CD8-positive, alpha-beta memory T cell (primary cell): ENCODE measurements around the gene AGO1. TPM values are rescaled to one million over a fixed set of nuclear protein-coding genes. Genes with fewer than 3 reads are reported as not detected.
"Not testable (repeated sequence)": the region's sequence is repeated elsewhere in the genome, so short reads cannot be mapped to it uniquely, and the experiment has no call there.

ENCODE experiments used
- CTCF ChIA-PET: fragments of 350-600 bp; sonication (Branson Sonifier 250); formaldehyde crosslinking; loops from one replicate; lab custom pipeline; 2021; ENCODE audit warnings: antibody characterized with exemption; lab: Charles Lee
- POLR2A ChIA-PET: fragments of 350-600 bp; sonication (Branson Sonifier 250); formaldehyde crosslinking; loops from one replicate; lab custom pipeline; 2021; ENCODE audit warnings: antibody characterized with exemption; lab: Charles Lee
- DNase-seq, 5 donors: peaks; one replicate each; pipeline versions ENCODE4 v3.0.0 to v3.0.0-alpha.2; 2020 to 2022; ENCODE audit warnings: mixed read lengths in 1 of 5
- H3K27ac ChIP-seq: one replicate; pipeline ENCODE4 v1.7.0; 2013; ENCODE audit warnings: low read depth, mild to moderate bottlenecking, low read length, moderate library complexity
- H3K27me3 ChIP-seq: 2 replicates; pipeline ENCODE4 v1.7.0; 2013; ENCODE audit warnings: low read length, mild to moderate bottlenecking; ENCODE audit not compliant: insufficient read depth, poor library complexity, severe bottlenecking
- H3K36me3 ChIP-seq: 2 replicates; pipeline ENCODE4 v1.7.0; 2013; ENCODE audit warnings: mild to moderate bottlenecking, low read length, moderate library complexity; ENCODE audit not compliant: insufficient read depth
- H3K4me1 ChIP-seq: 2 replicates; pipeline ENCODE4 v1.7.0; 2013; ENCODE audit warnings: mild to moderate bottlenecking, low read length, moderate library complexity; ENCODE audit not compliant: insufficient read depth
- H3K4me3 ChIP-seq: 2 replicates; pipeline ENCODE4 v1.7.0; 2013; ENCODE audit warnings: mild to moderate bottlenecking, low read length
- H3K9me3 ChIP-seq: 2 replicates; pipeline ENCODE4 v1.7.0; 2013; ENCODE audit warnings: mild to moderate bottlenecking, low read length
- H3K27ac Mint-ChIP-seq, 8 donors: one replicate each; pipeline ENCODE4 v1.8.0; 2020 to 2021; ENCODE audit warnings: mixed read lengths in 8 of 8, mild to moderate bottlenecking in 6 of 8, inconsistent platforms in 3 of 8, moderate library complexity in 3 of 8
- H3K27me3 Mint-ChIP-seq, 2 donors: one replicate each; pipeline ENCODE4 v1.8.0; 2020 to 2021; ENCODE audit warnings: mixed read lengths in 2 of 2, mild to moderate bottlenecking in 1 of 2, moderate library complexity in 1 of 2
- H3K36me3 Mint-ChIP-seq, 3 donors: one replicate each; pipeline ENCODE4 v1.8.0; 2020 to 2021; ENCODE audit warnings: mixed read lengths in 3 of 3, inconsistent platforms in 1 of 3, mild to moderate bottlenecking in 1 of 3
- H3K4me1 Mint-ChIP-seq, 3 donors: one replicate each; pipeline ENCODE4 v1.8.0; 2020 to 2021; ENCODE audit warnings: mixed read lengths in 3 of 3, inconsistent platforms in 1 of 3, mild to moderate bottlenecking in 1 of 3
- H3K4me3 Mint-ChIP-seq, 7 donors: one replicate each; pipeline ENCODE4 v1.8.0; 2020 to 2021; ENCODE audit warnings: mixed read lengths in 7 of 7, mild to moderate bottlenecking in 6 of 7, moderate library complexity in 4 of 7, inconsistent platforms in 2 of 7
- H3K9me3 Mint-ChIP-seq, 5 donors: one replicate each; pipeline ENCODE4 v1.8.0; 2020 to 2022; ENCODE audit warnings: mixed read lengths in 5 of 5, mild to moderate bottlenecking in 3 of 5, moderate library complexity in 2 of 5, inconsistent platforms in 1 of 5
- polyA plus RNA-seq: library from polyadenylated mRNA; unstranded; fragments of 300-500 nt; fragmentation: Illumina TruSeq; gene quantifications from one replicate; pipeline ENCODE4 v1.2.3, GENCODE V29; 2021
- total RNA-seq, 2 experiments: library from RNA; stranded (reverse); gene quantifications; one replicate each; pipeline ENCODE4 v1.2.3, GENCODE V29; 2021

Gene AGO1
- total and polyA plus RNA-seq, 3 experiments from 2014 or later = 9.4 to 41.6 (median 41.0) TPM

GRCh38 chr1:35873243-35873750 lies 9.7 kb upstream of the AGO1 start:
- CTCF ChIA-PET = interaction anchor here (2.0 kb wide), 1 partner anchor 10 kb away, joined by 18 read pairs; the partner anchor contains the start of gene AGO1
- no peak for DNase-seq
- POLR2A ChIA-PET = no interaction called here
- H3K27ac Mint-ChIP-seq = no peak overlapping the region
- no peaks in the 10 kb centered on the region for H3K9me3 Mint-ChIP-seq
- H3K36me3 Mint-ChIP-seq = peaks cover 0 to 3% (median 0%) of the 10 kb centered on the region in 3 donors
- Histone ChIP-seq H3K4me1 (no peaks in the 10 kb centered on the region), H3K27ac (no peak overlapping the region), H3K36me3 (no peaks in the 10 kb centered on the region), H3K27me3 (no peaks in the 10 kb centered on the region), H3K9me3 (no peaks in the 10 kb centered on the region), H3K4me3 (no peak overlapping the region)
- H3K4me3 Mint-ChIP-seq = no peak overlapping the region
- H3K4me1 Mint-ChIP-seq = no peaks in the 10 kb centered on the region
- H3K27me3 Mint-ChIP-seq = no peaks in the 10 kb centered on the region

DNA sequence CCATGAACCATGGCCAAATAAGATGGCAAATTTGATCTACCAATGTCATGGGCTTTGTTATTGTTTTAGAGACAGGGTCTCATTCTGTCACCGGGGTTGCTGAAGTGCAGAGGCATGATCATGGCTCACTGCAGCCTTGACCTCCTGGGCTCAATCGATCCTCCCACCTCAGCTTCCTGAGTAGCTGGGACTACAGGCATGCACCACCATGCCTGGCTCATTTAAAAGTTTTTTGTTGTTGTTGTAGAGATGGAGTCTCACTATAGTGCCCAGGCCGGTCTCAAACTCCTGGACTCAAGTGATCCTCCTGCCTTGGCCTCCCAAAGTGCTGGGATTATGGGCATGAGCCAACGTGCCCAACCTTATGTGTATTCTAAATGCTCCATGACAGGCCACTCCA lies 8.9 kb upstream of the AGO1 start:
- H3K36me3 Mint-ChIP-seq, H3K9me3 Mint-ChIP-seq, H3K36me3 ChIP-seq, H3K27ac Mint-ChIP-seq, H3K27me3 ChIP-seq, CTCF ChIA-PET, H3K27ac ChIP-seq, H3K4me1 ChIP-seq, DNase-seq, H3K4me3 ChIP-seq, H3K27me3 Mint-ChIP-seq, H3K9me3 ChIP-seq, H3K4me3 Mint-ChIP-seq, H3K4me1 Mint-ChIP-seq, POLR2A ChIA-PET: not testable (repeated sequence)

DNA sequence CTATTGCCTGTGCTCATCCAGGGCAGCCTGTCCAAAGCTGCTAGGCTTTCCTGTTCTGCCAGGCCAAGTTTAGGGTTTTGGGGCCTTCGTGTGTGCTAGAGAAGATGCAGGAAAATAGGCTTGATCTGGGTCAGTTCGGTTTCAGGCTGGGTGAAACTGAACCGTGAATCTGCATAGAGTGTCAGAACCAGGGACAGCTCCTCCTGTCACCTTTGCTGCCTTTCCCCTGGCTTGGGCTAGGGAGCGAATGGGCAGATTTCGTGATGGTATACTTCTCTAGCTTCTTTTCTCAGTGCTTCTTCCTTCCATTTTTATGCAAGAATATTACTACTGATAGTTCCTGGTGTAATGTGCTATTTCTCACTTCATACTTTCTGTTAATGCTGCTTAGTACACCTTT lies 6.0 kb upstream of the AGO1 start:
- Mint-ChIP-seq H3K36me3 (peaks cover 0 to 2% (median 0%) of the 10 kb centered on the region in 3 donors), H3K27me3 (peaks cover 0 to 5% of the 10 kb centered on the region in 2 donors), H3K4me1 (peaks cover 4 to 5% (median 4%) of the 10 kb centered on the region in 3 donors), H3K27ac (no peak overlapping the region), H3K4me3 (no peak overlapping the region), H3K9me3 (no peaks in the 10 kb centered on the region)
- Histone ChIP-seq H3K27ac (no peak overlapping the region), H3K4me1 (no peaks in the 10 kb centered on the region), H3K36me3 (no peaks in the 10 kb centered on the region), H3K9me3 (no peaks in the 10 kb centered on the region), H3K27me3 (no peaks in the 10 kb centered on the region), H3K4me3 (no peak overlapping the region)
- ChIA-PET POLR2A (no interaction called here), CTCF (no interaction called here)
- no peak for DNase-seq

DNA sequence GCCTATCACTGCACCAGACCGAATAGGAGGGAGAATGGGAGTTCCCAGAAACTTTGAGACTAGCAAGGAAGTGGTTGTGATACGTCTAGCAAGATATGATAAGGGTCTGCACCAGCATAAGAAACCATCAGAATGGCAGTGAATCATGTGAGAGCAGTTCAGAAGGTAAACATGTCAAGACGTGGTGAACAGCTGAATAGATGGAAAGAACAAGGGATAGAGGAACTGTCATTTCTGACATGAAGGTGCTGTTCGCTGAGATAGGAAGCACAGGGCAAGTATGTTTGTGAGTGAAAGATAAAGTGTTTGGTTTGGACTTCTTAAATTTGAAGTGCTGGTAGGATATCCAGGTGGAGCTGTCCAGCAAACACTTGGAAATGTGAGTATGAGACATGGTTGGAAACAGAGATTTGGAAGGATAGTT lies 1.1 kb upstream of the AGO1 start:
- H3K36me3 Mint-ChIP-seq = peaks cover 0 to 5% (median 2%) of the 10 kb centered on the region in 3 donors
- Histone ChIP-seq H3K4me3 (no peak overlapping the region), H3K27me3 (no peaks in the 10 kb centered on the region), H3K9me3 (no peaks in the 10 kb centered on the region), H3K4me1 (peaks cover 38% of the 10 kb centered on the region), H3K36me3 (no peaks in the 10 kb centered on the region), H3K27ac (no peak overlapping the region)
- DNase-seq = no peak
- ChIA-PET CTCF (interaction anchor here (2.3 kb wide), 1 partner anchor 49 kb away, joined by 9 read pairs; the partner anchor contains the start of gene AGO3), POLR2A (no interaction called here)
- H3K4me1 Mint-ChIP-seq = peaks cover 38 to 45% (median 39%) of the 10 kb centered on the region in 3 donors
- H3K27me3 Mint-ChIP-seq = peaks cover 0 to 5% of the 10 kb centered on the region in 2 donors
- no peaks in the 10 kb centered on the region for H3K9me3 Mint-ChIP-seq
- H3K4me3 Mint-ChIP-seq = peak overlapping the region in 6 of 7 donors; percentile 39 to 95 (median 76)
- peak overlapping the region in 3 of 8 donors; percentile 19 to 70 (median 29) for H3K27ac Mint-ChIP-seq

DNA sequence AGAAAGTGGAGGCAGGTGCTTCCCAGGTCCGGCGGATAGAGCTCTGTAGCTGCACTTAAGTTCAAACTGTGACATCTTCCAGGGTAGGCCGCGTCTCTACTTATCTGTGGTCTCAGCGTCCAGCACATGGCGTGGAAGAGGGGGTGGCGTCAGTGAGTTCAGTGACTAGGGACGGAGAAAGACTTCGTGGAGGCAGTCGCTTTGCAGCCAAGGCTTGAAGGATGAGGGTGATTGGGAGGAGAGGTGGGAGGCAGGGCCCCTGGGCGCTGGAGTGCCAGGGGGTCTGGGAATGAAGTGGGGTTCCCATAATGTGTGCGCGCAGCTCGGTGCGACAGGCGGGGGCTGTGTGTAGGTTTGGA lies 444 bp upstream of the AGO1 start:
- H3K27me3 Mint-ChIP-seq = peaks cover 0 to 5% of the 10 kb centered on the region in 2 donors
- ChIA-PET CTCF (interaction anchor here (0.8 to 2.3 kb wide), 13 partner anchors 9 to 206 kb away, joined by 3 to 18 read pairs (median 5); partner anchors contain the start of genes ADPRS and AGO3), POLR2A (interaction anchor here (1.0 kb wide), 2 partner anchors 266 to 376 kb away, joined by 3 to 4 read pairs; partner anchors contain the start of gene TRAPPC3)
- no peaks in the 10 kb centered on the region for H3K27me3 ChIP-seq
- H3K4me1 ChIP-seq = peaks cover 45% of the 10 kb centered on the region
- peaks cover 0 to 5% (median 0%) of the 10 kb centered on the region in 3 donors for H3K36me3 Mint-ChIP-seq
- no peaks in the 10 kb centered on the region for H3K9me3 Mint-ChIP-seq
- H3K4me3 ChIP-seq = peak overlapping the region; percentile 27
- H3K4me3 Mint-ChIP-seq = peak overlapping the region; percentile 62 to 95 (median 80)
- DNase-seq = peak in 1 of 5 donors; percentile 49
- H3K27ac ChIP-seq = no peak overlapping the region
- peak overlapping the region; percentile 25 to 85 (median 76) for H3K27ac Mint-ChIP-seq
- peaks cover 44 to 52% (median 47%) of the 10 kb centered on the region in 3 donors for H3K4me1 Mint-ChIP-seq
- H3K9me3 ChIP-seq = no peaks in the 10 kb centered on the region
- no peaks in the 10 kb centered on the region for H3K36me3 ChIP-seq

GRCh38 chr1:35883635-35884101 lies 659 bp downstream of the AGO1 start:
- no peaks in the 10 kb centered on the region for H3K36me3 ChIP-seq
- CTCF ChIA-PET = interaction anchor here (0.6 to 2.3 kb wide), 17 partner anchors 8 to 205 kb away, joined by 3 to 18 read pairs (median 5); partner anchors contain the start of genes ADPRS and AGO3
- peak overlapping the region; percentile 2 to 92 (median 85) for H3K27ac Mint-ChIP-seq
- H3K27ac ChIP-seq = peak overlapping the region; percentile 73
- no peaks in the 10 kb centered on the region for H3K27me3 ChIP-seq
- peaks cover 45% of the 10 kb centered on the region for H3K4me1 ChIP-seq
- POLR2A ChIA-PET = interaction anchor here (1.0 to 1.2 kb wide), 3 partner anchors 47 to 377 kb away, joined by 3 to 8 read pairs (median 4); partner anchors contain the start of genes AGO3 and TRAPPC3
- peak overlapping the region; percentile 95 for H3K4me3 ChIP-seq
- H3K4me3 Mint-ChIP-seq = peak overlapping the region; percentile 90 to 95 (median 92)
- no peaks in the 10 kb centered on the region for H3K9me3 Mint-ChIP-seq
- no peaks in the 10 kb centered on the region for H3K9me3 ChIP-seq
- peak; percentile 31 to 64 (median 37) for DNase-seq
- H3K4me1 Mint-ChIP-seq = peaks cover 48 to 56% (median 52%) of the 10 kb centered on the region in 3 donors
- peaks cover 2 to 11% (median 3%) of the 10 kb centered on the region in 3 donors for H3K36me3 Mint-ChIP-seq
- H3K27me3 Mint-ChIP-seq = peaks cover 0 to 5% of the 10 kb centered on the region in 2 donors

- H3K36me3 Mint-ChIP-seq = peaks cover 4 to 20% (median 6%) of the 10 kb centered on the region in 3 donors
- peak overlapping the region; percentile 56 to 95 (median 87) for H3K4me3 Mint-ChIP-seq
- Histone ChIP-seq H3K27me3 (no peaks in the 10 kb centered on the region), H3K4me3 (no peak overlapping the region), H3K27ac (no peak overlapping the region), H3K9me3 (no peaks in the 10 kb centered on the region), H3K36me3 (no peaks in the 10 kb centered on the region), H3K4me1 (peaks cover 45% of the 10 kb centered on the region)
- H3K27ac Mint-ChIP-seq = peak overlapping the region in 4 of 8 donors; percentile 51 to 81 (median 76)
- H3K4me1 Mint-ChIP-seq = peaks cover 50 to 56% (median 55%) of the 10 kb centered on the region in 3 donors
- ChIA-PET CTCF (no interaction called here), POLR2A (no interaction called here)
- peaks cover 0 to under 1% of the 10 kb centered on the region in 2 donors for H3K27me3 Mint-ChIP-seq
- no peaks in the 10 kb centered on the region for H3K9me3 Mint-ChIP-seq
- DNase-seq = no peak
Measured at GRCh38 chr1:35884934-35885333, 1.9 kb downstream of the AGO1 start.

DNA sequence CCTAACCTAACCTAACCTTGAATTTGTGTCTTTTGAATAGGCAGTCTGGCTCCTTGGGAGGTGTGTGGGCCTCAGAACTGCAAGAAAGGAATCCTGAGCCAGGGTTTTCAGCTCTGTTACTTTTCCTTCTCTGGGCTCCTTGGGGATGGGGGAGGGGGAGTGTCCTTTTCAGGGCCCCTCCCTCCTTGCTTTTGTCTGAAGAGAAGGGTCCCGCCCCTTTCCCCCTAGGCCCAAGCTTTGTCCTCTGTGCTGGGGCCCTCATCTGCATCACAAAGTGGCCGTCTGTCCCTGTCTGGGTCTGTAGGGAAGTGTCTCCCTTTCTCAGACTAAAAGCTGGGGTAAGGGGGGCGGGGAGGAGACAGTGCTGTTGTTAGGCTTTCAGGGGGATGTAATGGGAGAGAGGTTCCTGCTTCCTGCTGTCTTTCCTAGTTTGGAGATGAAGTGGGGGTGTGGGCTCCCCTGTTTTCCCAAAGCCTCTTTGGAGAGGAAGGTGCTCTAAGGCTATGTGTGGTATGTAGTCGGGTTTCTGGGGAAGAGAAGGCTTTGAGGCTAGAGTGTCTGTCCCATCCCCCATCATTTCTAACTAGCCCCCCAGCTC lies 3.1 kb downstream of the AGO1 start:
- Histone ChIP-seq H3K9me3 (no peaks in the 10 kb centered on the region), H3K27me3 (no peaks in the 10 kb centered on the region), H3K36me3 (no peaks in the 10 kb centered on the region), H3K4me3 (no peak overlapping the region), H3K27ac (no peak overlapping the region), H3K4me1 (peaks cover 45% of the 10 kb centered on the region)
- POLR2A ChIA-PET = no interaction called here
- H3K36me3 Mint-ChIP-seq = peaks cover 6 to 30% (median 11%) of the 10 kb centered on the region in 3 donors
- no peaks in the 10 kb centered on the region for H3K27me3 Mint-ChIP-seq
- CTCF ChIA-PET = no interaction called here
- peaks cover 50 to 56% (median 55%) of the 10 kb centered on the region in 3 donors for H3K4me1 Mint-ChIP-seq
- DNase-seq = no peak
- H3K9me3 Mint-ChIP-seq = no peaks in the 10 kb centered on the region
- H3K4me3 Mint-ChIP-seq = peak overlapping the region in 1 of 7 donors; percentile 90
- peak overlapping the region in 7 of 8 donors; percentile 13 to 87 (median 51) for H3K27ac Mint-ChIP-seq
